Kidney epithelial cell (primary cell): ENCODE results near the gene SHC3. TPM values are rescaled to one million over a fixed set of nuclear protein-coding genes. Genes with fewer than 3 reads are reported as not detected.

ENCODE experiments used
- DNase-seq: peaks from one replicate; pipeline ENCODE4 v3.0.0-alpha.2; 2010; ENCODE audit warnings: low read depth
- H3K27me3 ChIP-seq: 2 replicates; pipeline ENCODE4 v1.6.0; 2011; ENCODE audit warnings: low read length; ENCODE audit not compliant: control insufficient read depth, insufficient read depth
- H3K36me3 ChIP-seq: 2 replicates; pipeline ENCODE4 v1.5.1; 2011; ENCODE audit warnings: low read length; ENCODE audit not compliant: control insufficient read depth, insufficient read depth
- H3K4me3 ChIP-seq: 2 replicates; pipeline ENCODE4 v1.5.1; 2011; ENCODE audit warnings: low read depth, mild to moderate bottlenecking, control low read depth, low read length
- CTCF ChIP-seq: IDR thresholded peaks from 2 replicates; pipeline ENCODE4 v1.5.1; 2011; ENCODE audit warnings: mild to moderate bottlenecking, moderate library complexity, low read length, control low read depth, inconsistent platforms; ENCODE audit not compliant: insufficient read depth, poor library complexity, severe bottlenecking
- total RNA-seq: library from RNA; depleted of rRNA; stranded (reverse); fragments of >200 nt; gene quantifications from 2 replicates; pipeline ENCODE4 v1.2.3, GENCODE V29; 2015

The SHC3 gene
- total RNA-seq, 1 donor from 2014 or later: 2.9 TPM

DNA sequence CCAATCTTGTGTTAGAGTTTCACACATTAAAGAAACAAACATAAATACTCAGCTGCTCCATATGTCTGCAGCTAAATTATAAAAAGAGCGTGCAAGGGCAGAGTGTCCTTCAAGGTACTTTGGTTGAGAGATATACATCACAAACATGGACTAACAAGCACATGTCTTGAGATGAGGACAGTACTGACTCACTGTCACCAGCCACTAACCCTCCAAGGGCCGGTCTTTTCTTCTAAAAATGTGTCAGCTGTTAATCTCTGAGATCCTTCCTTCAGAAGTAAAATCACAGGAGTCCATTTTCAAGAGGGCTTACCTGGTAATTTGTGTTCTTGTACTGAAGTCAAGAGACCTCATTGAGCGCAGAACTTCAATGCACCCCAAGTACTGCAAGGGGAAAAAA is 66.4 kb downstream of the SHC3 start:
- Histone ChIP-seq H3K27me3 (no peaks in the 10 kb centered on the region), H3K36me3 (no peaks in the 10 kb centered on the region), H3K4me3 (no peak overlapping the region)
- DNase-seq: no peak
- TF ChIP-seq CTCF: no peak

DNA sequence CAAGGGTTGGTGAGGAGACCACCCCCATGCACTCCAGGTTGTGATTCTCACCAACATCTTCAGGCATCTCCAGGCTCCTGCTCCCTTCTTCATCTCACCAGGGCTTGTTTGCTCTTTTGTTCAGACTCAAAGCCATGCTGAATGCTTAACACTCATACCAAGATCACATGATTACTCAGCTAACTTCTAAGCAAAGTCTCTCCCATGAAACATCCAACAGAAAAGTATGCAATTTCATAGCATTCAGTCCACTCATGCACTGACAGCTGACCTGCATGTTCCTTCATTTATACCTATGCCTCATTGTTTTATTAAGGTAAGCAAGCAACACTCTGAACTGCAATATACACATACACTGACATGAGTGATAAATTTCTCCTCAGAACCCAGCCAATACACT is 69.0 kb downstream of the SHC3 start:
- Histone ChIP-seq H3K36me3 (no peaks in the 10 kb centered on the region), H3K27me3 (no peaks in the 10 kb centered on the region), H3K4me3 (no peak overlapping the region)
- TF ChIP-seq CTCF: no peak
- no peak for DNase-seq

DNA sequence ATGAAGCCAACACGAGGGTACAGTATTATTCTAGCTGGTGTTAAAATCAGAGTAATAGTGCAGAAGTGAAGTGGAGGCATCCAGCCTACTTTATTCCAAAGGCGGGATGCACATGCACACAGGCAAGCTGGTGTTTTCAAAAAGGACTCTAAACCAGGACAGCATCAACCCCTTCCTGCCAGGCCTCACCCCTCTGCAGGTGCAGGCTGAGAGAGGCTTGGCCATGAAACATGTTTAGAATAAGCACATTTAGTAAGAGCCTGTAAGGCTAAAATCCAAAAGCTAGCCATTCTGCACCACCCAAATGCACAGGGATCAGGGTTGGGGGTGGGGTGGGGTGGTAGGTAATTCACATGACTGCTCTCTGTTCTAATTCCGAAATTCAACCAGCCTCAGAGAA is 71.2 kb downstream of the SHC3 start:
- no peak for DNase-seq
- Histone ChIP-seq H3K4me3 (no peak overlapping the region), H3K36me3 (no peaks in the 10 kb centered on the region), H3K27me3 (no peaks in the 10 kb centered on the region)
- TF ChIP-seq CTCF: no peak

GRCh38 chr9:89106224-89106851 is 72.3 kb downstream of the SHC3 start:
- no peaks in the 10 kb centered on the region for H3K27me3 ChIP-seq
- H3K4me3 ChIP-seq: no peak overlapping the region
- DNase-seq: no peak
- TF ChIP-seq CTCF: no peak
- H3K36me3 ChIP-seq: no peaks in the 10 kb centered on the region

- TF ChIP-seq CTCF: no peak
- DNase-seq: no peak
- Histone ChIP-seq H3K36me3 (no peaks in the 10 kb centered on the region), H3K4me3 (no peak overlapping the region), H3K27me3 (no peaks in the 10 kb centered on the region)
These were observed 73.8 kb downstream of the SHC3 start for GRCh38 chr9:89104821-89105220.

- DNase-seq: no peak
- no peak for TF ChIP-seq CTCF
- Histone ChIP-seq H3K36me3 (no peaks in the 10 kb centered on the region), H3K27me3 (no peaks in the 10 kb centered on the region), H3K4me3 (no peak overlapping the region)
These were observed 81.4 kb downstream of the SHC3 start for GRCh38 chr9:89097219-89097618.
